T-helper 1 cell treated with Interleukin-12 subunit alpha and Interleukin-12 subunit beta and Interleukin-4 antibody, amounts not matched to agents 30 ng/mL and 1 ng/mL, for 36 hours (primary cell): ENCODE data around the gene WSCD2. TPM values are rescaled to one million over a fixed set of nuclear protein-coding genes. Genes with fewer than 3 reads are reported as not detected.

Experiments
- intact Hi-C: fragments of 100-400 bp; cut with micrococcal nuclease; formaldehyde crosslinking; loops from one replicate; pipeline ENCODE4 v1.15.1; 2024
- total RNA-seq: library from RNA; stranded (reverse); gene quantifications from 2 replicates; pipeline ENCODE4 v1.2.3, GENCODE V29; 2022

WSCD2 gene
- total RNA-seq, 1 donor from 2014 or later: not detected

DNA sequence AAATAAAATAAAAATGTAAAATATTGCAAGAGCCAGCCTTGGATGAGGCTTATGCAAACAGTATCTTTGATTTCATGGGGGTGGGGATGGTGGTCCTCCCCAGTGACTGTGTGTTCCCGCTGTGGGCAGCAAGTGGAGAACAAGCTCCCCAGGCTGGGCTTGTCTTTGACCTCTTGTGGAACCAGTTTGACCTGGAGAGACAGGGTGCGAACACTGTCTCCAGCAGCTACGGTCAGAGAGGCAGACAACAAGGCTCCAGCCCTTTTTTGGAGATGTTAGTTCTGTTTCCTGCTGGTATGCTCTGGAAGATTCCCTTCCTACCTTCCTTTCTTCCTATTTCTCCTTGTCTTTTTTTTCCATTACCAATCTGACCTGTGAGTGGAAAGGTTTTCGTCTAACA is 21.8 kb upstream of the WSCD2 start:
- intact Hi-C loops: no loop called here

DNA sequence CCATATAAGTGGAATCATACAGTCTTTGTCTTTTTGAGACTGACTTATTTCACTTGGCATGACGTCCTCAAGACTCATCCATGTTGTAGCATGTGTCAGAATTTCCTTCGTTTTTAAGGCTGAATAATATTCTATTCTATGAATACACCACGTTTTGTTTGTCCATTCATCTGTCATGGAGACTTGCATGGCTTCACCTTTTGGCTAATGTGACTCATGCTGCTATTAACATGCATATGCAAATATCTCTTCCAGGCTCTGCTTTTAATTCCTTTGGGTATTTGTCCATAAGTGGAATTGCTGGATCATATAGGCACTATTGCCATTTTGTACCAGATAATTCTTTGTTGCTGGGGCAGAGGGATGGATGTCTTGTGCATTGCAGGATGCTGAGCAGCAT is 19.6 kb upstream of the WSCD2 start:
- intact Hi-C loops: no loop called here

DNA sequence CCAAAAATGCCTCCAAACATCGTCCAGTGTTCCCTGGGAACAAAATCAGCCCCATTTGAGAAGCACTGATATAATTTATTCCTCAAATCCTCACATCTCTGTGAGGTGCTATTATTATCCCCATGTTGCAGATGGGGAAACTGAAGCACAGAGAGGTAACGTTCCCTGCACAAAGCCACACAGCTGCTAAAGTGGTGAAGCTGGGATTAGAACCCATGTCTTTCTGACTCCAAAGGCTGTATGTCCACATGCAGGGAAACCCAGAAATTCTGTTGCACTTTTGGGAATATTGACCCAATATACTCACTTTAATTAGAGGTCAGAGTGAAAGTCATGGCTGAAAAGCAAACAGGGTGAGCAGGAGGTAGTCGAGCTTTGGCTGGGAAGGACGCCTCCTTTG is 19.1 kb upstream of the WSCD2 start:
- intact Hi-C loops: no loop called here

GRCh38 chr12:108110844-108111243 is 18.2 kb upstream of the WSCD2 start:
- intact Hi-C loops: no loop called here

GRCh38 chr12:108112832-108113556 is 16.1 kb upstream of the WSCD2 start:
- intact Hi-C loops: no loop called here

DNA sequence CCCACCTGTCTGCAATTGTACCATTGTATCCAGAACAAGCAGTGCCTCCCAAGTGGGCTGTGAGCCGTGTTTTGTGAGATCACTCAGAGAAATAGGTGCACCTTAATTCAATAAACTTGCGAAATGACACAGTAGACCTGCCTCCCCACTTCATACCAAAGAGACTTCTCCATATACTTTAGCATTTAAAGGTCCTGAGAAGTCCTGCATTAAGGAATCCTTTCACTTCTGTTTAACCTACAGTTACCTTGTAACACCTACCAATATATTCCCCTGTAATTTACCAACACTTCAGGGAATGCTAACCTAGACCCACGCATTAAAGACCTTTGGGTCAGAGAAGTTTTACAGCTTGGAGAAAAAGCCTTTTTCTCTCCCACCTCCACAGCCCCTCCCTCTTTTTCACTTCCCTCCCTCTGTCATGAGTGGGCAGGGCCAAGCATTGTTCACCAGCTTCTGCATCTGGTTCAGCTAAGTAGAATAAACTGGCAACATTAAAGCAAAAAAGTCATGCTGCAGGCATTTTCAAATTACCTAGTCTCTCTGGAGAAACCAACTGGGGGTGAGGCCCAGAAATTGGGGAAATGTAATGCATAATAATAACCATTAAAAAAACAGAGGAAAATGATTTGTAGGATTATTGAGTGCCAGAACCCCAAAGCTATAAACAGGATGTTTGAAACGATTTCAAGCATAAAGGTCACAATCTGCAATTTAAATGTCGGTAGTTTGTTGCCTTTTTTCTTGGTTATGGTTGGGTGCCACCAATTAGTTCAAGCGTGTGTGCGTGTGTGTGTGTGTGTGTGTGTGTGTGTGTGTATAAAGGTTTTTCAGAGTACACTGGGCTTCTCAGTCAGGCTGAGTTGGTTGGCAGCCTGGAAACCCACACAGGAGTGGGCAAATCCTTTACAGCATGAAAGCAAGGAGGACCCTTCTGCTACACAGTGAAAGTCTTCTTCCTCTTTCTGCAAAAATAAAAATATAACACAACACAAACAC is 13.7 kb upstream of the WSCD2 start:
- intact Hi-C loops: no loop called here

- intact Hi-C loops: no loop called here
Measured at GRCh38 chr12:108116254-108116653, 12.8 kb upstream of the WSCD2 start.

- intact Hi-C loops: no loop called here
Measured at GRCh38 chr12:108116699-108117098, 12.4 kb upstream of the WSCD2 start.

DNA sequence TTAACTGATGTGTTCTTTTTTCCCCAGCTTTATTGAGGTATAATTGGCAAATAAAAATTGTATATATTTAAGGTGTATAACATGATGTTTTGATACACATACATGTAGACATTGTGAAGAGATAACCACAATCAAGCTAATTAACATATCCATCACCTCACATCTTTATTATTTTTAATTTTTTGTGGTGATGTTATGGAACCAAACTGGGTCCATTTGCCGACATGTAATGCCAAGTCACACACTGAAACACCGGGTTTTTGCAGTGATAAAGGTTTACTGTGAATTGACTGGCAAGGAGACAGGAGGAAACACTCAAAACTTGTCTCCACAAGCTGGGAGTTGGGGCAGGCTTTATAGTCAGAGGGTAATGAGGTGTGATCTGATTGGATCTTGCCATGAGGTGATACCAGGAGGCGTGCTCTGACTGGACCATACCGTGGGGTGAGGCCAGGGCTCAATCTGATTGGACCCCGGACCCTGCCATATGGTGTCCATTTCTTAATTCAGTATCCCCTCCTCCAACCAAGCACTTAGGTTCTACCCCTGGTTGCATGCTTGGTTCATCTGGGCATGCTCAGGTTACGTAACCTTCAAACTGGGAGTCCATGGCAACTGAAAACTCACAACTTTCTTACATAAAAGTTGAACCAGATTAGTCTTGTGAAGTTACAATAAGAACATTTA is 11.8 kb upstream of the WSCD2 start:
- intact Hi-C loops: no loop called here

GRCh38 chr12:108117902-108118301 is 11.2 kb upstream of the WSCD2 start:
- intact Hi-C loops: no loop called here

DNA sequence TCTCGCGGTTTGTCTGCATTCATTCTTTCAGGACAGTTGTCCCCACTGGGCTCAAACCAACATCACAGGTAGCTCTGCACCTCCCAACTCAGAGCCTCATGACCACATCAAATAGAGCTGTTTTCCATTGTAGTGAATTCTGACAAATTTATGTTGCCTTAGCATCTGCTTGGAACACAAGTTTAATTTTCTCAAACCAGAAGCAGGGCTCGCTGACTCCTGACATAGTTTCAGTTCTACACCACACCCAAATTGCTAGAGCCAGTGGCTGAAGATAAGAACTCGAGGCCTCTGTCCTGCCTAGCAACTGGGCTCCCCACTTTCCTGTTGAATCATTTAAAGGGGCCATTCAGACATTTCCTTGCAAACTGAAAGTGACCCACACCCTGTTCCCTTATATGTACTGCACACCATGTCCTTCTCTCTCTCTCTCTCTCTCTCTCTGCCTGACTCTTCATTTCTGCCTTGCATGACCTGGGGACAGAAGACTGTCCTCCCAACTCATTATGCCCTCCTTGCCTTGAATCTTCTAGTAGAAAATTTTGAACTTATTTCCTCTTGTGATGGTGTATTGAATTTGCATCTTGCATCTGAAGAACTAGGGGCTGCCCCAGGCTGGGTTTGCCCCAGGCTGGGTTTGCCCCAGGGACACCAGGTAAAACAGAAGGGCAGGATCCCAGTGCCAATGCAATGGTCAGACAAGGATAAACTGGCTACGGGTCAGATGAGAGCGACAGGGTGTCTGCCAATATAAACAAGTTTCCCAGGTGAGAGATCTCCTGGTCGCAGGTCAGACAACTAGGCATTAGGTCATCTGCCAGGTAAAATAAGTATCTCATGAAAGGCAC is 9.7 kb upstream of the WSCD2 start:
- intact Hi-C loops: no loop called here

DNA sequence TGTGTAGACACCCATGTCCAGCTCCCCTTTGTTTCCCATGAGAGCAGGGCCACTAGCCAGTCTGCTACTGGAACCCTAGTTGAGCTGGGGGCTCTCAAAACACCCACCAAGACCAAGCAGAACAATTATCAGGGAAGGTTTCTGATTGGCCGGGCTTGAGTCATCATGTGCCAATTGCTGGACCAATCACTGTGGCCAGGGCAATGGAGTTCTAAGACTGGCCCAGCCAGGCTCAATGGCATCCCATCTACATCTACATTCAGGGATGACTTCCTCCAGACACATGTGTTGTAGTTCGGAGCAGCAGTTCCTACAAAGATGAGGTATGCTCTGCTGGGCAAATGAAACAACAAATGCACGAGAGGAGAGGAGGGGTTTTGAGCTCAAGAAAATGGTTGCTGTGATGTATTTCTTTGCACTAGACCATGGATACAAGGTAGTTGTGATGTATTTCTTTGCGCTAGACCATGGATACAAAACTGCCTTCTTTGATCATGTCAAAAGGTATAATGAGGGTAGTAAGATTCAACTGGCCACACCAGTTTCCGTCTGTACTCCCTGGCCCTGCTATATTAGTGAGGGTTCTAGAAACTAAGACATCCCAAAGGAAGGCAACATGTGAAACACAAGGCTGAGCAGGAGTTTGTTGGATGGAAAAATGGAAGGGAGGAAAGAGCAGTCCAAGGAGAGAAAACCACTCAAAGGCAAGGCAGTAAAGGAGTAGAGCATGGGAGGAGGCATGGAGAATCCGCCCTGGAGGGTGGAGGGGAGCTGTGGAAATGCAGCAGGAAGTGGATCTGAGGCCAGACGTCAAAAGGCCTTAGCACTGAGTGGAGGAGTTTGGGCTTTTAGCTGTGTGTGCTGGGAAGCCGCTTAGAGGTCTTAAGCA is 8.9 kb upstream of the WSCD2 start:
- intact Hi-C loops: no loop called here

DNA sequence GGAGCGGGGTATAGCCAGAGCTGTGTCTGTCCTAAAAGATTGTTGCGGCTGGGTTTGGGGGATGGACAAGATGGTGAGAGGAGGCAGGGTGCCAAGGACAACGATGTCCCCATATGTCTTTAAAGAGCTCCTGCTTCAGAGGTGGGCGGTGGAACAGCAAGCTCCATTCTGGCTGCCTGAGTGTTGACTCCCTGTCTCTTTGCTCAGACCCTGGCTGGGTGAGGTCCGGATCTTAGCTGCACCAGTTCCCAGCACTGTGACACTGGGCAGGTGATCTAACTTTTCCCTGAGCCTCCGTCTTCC is 8.3 kb upstream of the WSCD2 start:
- intact Hi-C loops: no loop called here

GRCh38 chr12:108121320-108121719 is 7.8 kb upstream of the WSCD2 start:
- intact Hi-C loops: no loop called here

DNA sequence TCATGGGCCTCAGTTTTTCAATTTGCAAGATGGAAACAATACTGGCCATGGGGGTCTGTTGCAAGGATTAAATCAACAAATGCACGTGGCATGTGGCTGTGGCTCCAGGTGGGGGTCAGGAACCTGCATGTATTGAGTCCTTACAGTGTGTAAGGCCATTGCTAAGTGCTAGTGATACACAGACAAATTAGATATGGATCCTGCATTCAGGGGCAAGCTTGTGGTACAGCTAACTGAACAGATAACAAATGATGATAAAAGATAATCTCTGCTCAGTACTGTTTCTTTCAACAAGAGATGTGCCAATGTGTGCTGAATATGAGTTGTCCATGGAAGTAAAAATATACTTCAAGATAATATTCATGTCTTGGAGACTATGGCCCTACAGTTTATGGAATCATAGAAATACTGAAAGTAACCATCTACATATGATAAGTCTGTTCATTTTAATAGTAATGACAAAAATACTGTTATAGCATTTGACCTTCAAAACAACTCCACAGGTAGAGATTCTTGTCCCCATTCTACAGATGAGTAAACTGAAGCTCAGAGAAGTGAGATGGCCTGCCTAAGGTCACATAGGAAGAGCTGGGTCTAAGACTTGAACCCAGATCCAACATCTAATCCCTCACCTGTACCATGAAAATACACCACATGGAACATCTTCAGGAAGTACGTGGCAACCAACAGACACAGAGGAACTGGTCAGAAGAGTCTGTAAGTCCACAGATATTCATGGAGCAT is 7.2 kb upstream of the WSCD2 start:
- intact Hi-C loops: no loop called here

GRCh38 chr12:108122644-108123043 is 6.4 kb upstream of the WSCD2 start:
- intact Hi-C loops: no loop called here

- intact Hi-C loops: no loop called here
Measured at GRCh38 chr12:108123402-108123801, 5.7 kb upstream of the WSCD2 start.

- intact Hi-C loops: no loop called here
Measured at GRCh38 chr12:108125073-108125472, 4.0 kb upstream of the WSCD2 start.

- intact Hi-C loops: no loop called here
Measured at GRCh38 chr12:108126212-108126611, 2.9 kb upstream of the WSCD2 start.
